ENCODE data around the gene ACOT8. TPM values are rescaled to one million over a fixed set of nuclear protein-coding genes. Genes with fewer than 3 reads are reported as not detected.

Gene ACOT8
- total and polyA plus RNA-seq, 9 of the 15 experiments (the other 6 are each of a cell fraction or from before 2014, with no cell fraction given) = 8.2 to 46.7 (median 20.7) TPM

DNA sequence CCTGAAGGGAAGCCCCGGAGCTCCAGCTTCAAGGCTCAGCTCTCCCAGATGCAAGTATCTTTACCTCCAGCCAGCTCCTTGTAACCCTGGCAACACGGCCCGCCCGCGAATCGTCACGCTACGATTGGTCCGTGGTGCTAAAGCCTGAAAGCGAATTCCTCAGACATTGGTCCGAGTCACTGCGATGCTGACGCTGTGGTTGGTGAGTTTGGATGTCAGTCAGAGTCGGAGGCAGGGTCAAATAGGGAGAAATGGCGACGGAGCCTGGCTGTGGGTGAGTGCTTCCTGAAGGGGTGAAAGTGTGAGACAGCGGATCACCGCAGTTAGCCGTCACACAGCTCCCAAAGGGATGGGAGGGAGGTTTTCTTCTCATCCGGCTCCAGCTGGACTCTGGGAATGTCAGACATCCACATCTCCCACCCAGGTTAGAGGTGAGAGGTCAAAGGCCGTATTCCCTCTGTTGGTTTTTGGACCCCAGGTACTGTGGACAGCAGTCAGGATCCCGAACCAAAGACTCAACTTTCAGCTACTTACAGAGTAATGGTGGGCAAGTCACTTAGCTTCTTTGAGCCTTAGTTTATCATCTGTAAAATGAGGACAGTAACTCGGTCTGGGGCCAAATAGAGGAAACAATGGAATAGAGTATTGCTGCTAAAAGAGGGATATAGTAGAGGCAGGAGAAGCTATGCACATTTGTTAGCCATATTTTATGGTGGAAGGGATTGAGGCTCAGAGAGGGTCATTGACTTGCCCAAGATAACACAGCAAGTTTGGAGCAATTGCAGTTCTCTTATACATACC, 24.0 kb upstream of the ACOT8 start, which contains the start of gene ZSWIM1 (continued):
- TF ChIP-seq RHOXF2B (CRISPR knock-in tag; conservative IDR thresholded peaks at IDR 0.05) (peak; percentile 74; the same call in 1 of the 2 replicates), CHD7 (IDR thresholded peaks at IDR 0.05; ENCODE audit: low read depth, low read length) (no peak), RNF219 (CRISPR knock-in tag; IDR thresholded peaks at IDR 0.05) (no peak), TAL1 (IDR thresholded peaks at IDR 0.05) (no peak)
- TF ChIP-seq, protein P1, sequence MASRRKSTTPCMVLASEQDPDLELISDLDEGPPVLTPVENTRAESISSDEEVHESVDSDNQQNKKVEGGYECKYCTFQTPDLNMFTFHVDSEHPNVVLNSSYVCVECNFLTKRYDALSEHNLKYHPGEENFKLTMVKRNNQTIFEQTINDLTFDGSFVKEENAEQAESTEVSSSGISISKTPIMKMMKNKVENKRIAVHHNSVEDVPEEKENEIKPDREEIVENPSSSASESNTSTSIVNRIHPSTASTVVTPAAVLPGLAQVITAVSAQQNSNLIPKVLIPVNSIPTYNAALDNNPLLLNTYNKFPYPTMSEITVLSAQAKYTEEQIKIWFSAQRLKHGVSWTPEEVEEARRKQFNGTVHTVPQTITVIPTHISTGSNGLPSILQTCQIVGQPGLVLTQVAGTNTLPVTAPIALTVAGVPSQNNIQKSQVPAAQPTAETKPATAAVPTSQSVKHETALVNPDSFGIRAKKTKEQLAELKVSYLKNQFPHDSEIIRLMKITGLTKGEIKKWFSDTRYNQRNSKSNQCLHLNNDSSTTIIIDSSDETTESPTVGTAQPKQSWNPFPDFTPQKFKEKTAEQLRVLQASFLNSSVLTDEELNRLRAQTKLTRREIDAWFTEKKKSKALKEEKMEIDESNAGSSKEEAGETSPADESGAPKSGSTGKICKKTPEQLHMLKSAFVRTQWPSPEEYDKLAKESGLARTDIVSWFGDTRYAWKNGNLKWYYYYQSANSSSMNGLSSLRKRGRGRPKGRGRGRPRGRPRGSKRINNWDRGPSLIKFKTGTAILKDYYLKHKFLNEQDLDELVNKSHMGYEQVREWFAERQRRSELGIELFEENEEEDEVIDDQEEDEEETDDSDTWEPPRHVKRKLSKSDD (conservative IDR thresholded peaks at IDR 0.05; ENCODE audit: low read length) = no peak
- TF ChIP-seq, protein P2, sequence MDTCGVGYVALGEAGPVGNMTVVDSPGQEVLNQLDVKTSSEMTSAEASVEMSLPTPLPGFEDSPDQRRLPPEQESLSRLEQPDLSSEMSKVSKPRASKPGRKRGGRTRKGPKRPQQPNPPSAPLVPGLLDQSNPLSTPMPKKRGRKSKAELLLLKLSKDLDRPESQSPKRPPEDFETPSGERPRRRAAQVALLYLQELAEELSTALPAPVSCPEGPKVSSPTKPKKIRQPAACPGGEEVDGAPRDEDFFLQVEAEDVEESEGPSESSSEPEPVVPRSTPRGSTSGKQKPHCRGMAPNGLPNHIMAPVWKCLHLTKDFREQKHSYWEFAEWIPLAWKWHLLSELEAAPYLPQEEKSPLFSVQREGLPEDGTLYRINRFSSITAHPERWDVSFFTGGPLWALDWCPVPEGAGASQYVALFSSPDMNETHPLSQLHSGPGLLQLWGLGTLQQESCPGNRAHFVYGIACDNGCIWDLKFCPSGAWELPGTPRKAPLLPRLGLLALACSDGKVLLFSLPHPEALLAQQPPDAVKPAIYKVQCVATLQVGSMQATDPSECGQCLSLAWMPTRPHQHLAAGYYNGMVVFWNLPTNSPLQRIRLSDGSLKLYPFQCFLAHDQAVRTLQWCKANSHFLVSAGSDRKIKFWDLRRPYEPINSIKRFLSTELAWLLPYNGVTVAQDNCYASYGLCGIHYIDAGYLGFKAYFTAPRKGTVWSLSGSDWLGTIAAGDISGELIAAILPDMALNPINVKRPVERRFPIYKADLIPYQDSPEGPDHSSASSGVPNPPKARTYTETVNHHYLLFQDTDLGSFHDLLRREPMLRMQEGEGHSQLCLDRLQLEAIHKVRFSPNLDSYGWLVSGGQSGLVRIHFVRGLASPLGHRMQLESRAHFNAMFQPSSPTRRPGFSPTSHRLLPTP (IDR thresholded peaks at IDR 0.05; ENCODE audit: borderline replicate concordance, extremely low read depth, insufficient read length) = no peak

All from K562 (cell line).